ENCODE results near the gene SLC7A11.

DNA sequence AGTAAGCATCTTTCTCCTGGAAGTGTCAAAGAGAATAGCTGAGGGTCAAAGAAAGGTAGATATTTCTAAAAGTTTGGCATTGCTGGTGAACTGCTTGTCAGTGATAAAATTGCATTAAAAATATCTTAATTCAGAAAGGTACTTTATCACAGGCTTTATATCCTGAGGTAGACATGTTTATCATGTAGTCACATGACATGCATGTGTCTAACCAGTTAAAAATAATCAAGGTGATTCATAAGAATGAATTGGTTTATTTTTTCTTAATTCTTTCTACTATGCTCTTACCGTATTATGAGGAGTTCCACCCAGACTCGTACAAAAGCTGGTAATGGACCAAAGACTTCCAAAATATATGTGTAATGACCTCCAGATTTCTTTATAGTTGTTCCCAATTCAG is 6.1 kb downstream of the SLC7A11 start:
- TF ChIP-seq CTCF (conservative IDR thresholded peaks at IDR 0.05 in 1 of 2, IDR thresholded peaks at IDR 0.05 in 1 of 2; ENCODE audit: extremely low read depth in 1 of 2, insufficient read depth in 1 of 2, low read depth in 1 of 2, low read length in 2 of 2) (no peak), EZH2 (IDR thresholded peaks at IDR 0.05; ENCODE audit: borderline replicate concordance, low read length) (no peak)
